DOHH2 (cell line): ENCODE measurements around the gene PAX7.

Source experiments
- H3F3A ChIP-seq: fragments of 200-600 bp; sonication (generic), shearing (Covaris generic); 2 replicates; pipeline ENCODE4 v1.6.0; 2016; ENCODE audit warnings: antibody characterized with exemption, mild to moderate bottlenecking; ENCODE audit not compliant: control insufficient read depth, insufficient read depth
- H3K27ac ChIP-seq: fragments of 200-600 bp; sonication (generic); 2 replicates; pipeline ENCODE4 v1.5.1; 2014; ENCODE audit warnings: low read depth, mild to moderate bottlenecking, low read length, moderate library complexity
- H3K27me3 ChIP-seq: fragments of 200-600 bp; sonication (generic); 2 replicates; pipeline ENCODE4 v1.6.1; 2014; ENCODE audit warnings: mild to moderate bottlenecking, low read length, mixed read lengths; ENCODE audit not compliant: control insufficient read depth
- H3K36me3 ChIP-seq: fragments of 200-600 bp; sonication (generic); 2 replicates; pipeline ENCODE4 v1.6.1; 2014; ENCODE audit warnings: mild to moderate bottlenecking, low read length, moderate library complexity, mixed read lengths; ENCODE audit not compliant: control insufficient read depth
- H3K4me1 ChIP-seq: fragments of 200-600 bp; sonication (generic); 2 replicates; pipeline ENCODE4 v1.6.1; 2014; ENCODE audit warnings: mild to moderate bottlenecking, low read length, mixed read lengths; ENCODE audit not compliant: control insufficient read depth
- H3K4me2 ChIP-seq: fragments of 200-600 bp; sonication (generic); 2 replicates; pipeline ENCODE4 v1.6.0; 2014; ENCODE audit warnings: mild to moderate bottlenecking, low read length, moderate library complexity
- H3K4me3 ChIP-seq: fragments of 200-600 bp; sonication (generic); 2 replicates; pipeline ENCODE4 v1.5.1; 2014; ENCODE audit warnings: mild to moderate bottlenecking, low read length, mixed read lengths
- H3K79me2 ChIP-seq: fragments of 200-600 bp; sonication (generic); 2 replicates; pipeline ENCODE4 v1.6.1; 2014; ENCODE audit warnings: mild to moderate bottlenecking, low read length, mixed read lengths; ENCODE audit not compliant: control insufficient read depth
- H3K9me2 ChIP-seq: fragments of 200-600 bp; sonication (generic); replicated peaks from 2 replicates; pipeline ENCODE4 v1.6.1; 2014; ENCODE audit warnings: mild to moderate bottlenecking, low read length, mixed read lengths; ENCODE audit not compliant: control insufficient read depth
- H3K9me3 ChIP-seq: fragments of 200-600 bp; sonication (generic); 2 replicates; pipeline ENCODE4 v1.6.1; 2014; ENCODE audit warnings: antibody characterized with exemption, low read length, mixed read lengths; ENCODE audit not compliant: control insufficient read depth, insufficient read depth
- H4K20me1 ChIP-seq: fragments of 200-600 bp; sonication (generic); 2 replicates; pipeline ENCODE4 v1.6.0; 2014; ENCODE audit warnings: low read depth, mild to moderate bottlenecking, antibody characterized with exemption, low read length, moderate library complexity; ENCODE audit not compliant: control insufficient read depth, insufficient read depth
- CTCF ChIP-seq: fragments of 200-600 bp; sonication (generic); IDR thresholded peaks from one replicate; pipeline ENCODE4 v1.5.1; 2014; ENCODE audit warnings: antibody characterized with exemption, mild to moderate bottlenecking, low read depth, low read length; ENCODE audit not compliant: poor library complexity, severe bottlenecking
- EZH2phosphoT487 ChIP-seq: fragments of 200-600 bp; sonication (generic); IDR thresholded peaks from 2 replicates; pipeline ENCODE4 v1.6.1; 2017; ENCODE audit warnings: borderline replicate concordance, mild to moderate bottlenecking, antibody characterized with exemption, low read length, moderate library complexity, mixed read lengths

Gene PAX7

GRCh38 chr1:18645747-18646090 is 15.1 kb downstream of the PAX7 start:
- Histone ChIP-seq H3K27ac (no peak overlapping the region), H3F3A (no peaks in the 10 kb centered on the region), H3K9me2 (no peaks in the 10 kb centered on the region), H3K36me3 (no peaks in the 10 kb centered on the region), H3K9me3 (no peaks in the 10 kb centered on the region), H3K79me2 (no peaks in the 10 kb centered on the region), H3K27me3 (peaks cover 46% of the 10 kb centered on the region), H3K4me3 (no peak overlapping the region), H3K4me2 (no peak overlapping the region), H4K20me1 (no peaks in the 10 kb centered on the region), H3K4me1 (no peaks in the 10 kb centered on the region)
- TF ChIP-seq CTCF (no peak), EZH2phosphoT487 (no peak)

- Histone ChIP-seq H3K9me2 (no peaks in the 10 kb centered on the region), H4K20me1 (no peaks in the 10 kb centered on the region), H3K4me3 (no peak overlapping the region), H3K4me2 (no peak overlapping the region), H3K36me3 (no peaks in the 10 kb centered on the region), H3K27me3 (peaks cover 46% of the 10 kb centered on the region), H3K9me3 (no peaks in the 10 kb centered on the region), H3F3A (no peaks in the 10 kb centered on the region), H3K4me1 (no peaks in the 10 kb centered on the region), H3K79me2 (no peaks in the 10 kb centered on the region), H3K27ac (no peak overlapping the region)
- TF ChIP-seq CTCF (no peak), EZH2phosphoT487 (no peak)
Observed at GRCh38 chr1:18646091-18646785, 15.6 kb downstream of the PAX7 start.

GRCh38 chr1:18646786-18647410 is 16.3 kb downstream of the PAX7 start:
- no peaks in the 10 kb centered on the region for H3K36me3 ChIP-seq
- no peaks in the 10 kb centered on the region for H3K9me2 ChIP-seq
- no peak overlapping the region for H3K4me3 ChIP-seq
- TF ChIP-seq EZH2phosphoT487 (no peak), CTCF (no peak)
- no peak overlapping the region for H3K4me2 ChIP-seq
- no peaks in the 10 kb centered on the region for H3F3A ChIP-seq
- H3K9me3 ChIP-seq, result no peaks in the 10 kb centered on the region
- H3K27ac ChIP-seq, result no peak overlapping the region
- H4K20me1 ChIP-seq, result no peaks in the 10 kb centered on the region
- peaks cover 2% of the 10 kb centered on the region for H3K4me1 ChIP-seq
- peaks cover 42% of the 10 kb centered on the region for H3K27me3 ChIP-seq
- no peaks in the 10 kb centered on the region for H3K79me2 ChIP-seq
